BJ (cell line): ENCODE results near the gene WFS1. TPM values are rescaled to one million over a fixed set of nuclear protein-coding genes. Genes with fewer than 3 reads are reported as not detected.

Experiments used
- CTCF ChIA-PET: fragments of 350-600 bp; formaldehyde crosslinking; extraction: SDS; loops from one replicate; lab custom pipeline; 2021; ENCODE audit warnings: antibody characterized with exemption, inconsistent platforms; lab: Yijun Ruan, JAX
- POLR2A ChIA-PET: fragments of 300-600 bp; sonication (Branson Sonifier 250); formaldehyde crosslinking; extraction: SDS; loops from one replicate; lab custom pipeline; 2021; ENCODE audit warnings: antibody characterized with exemption; lab: Charles Lee
- DNase-seq: peaks from one replicate; pipeline ENCODE4 v3.0.0-alpha.2; 2011; ENCODE audit warnings: low read depth
- H3K27me3 ChIP-seq: 2 replicates; pipeline ENCODE4 v1.6.0; 2011; ENCODE audit warnings: low read length; ENCODE audit not compliant: control insufficient read depth, insufficient read depth
- H3K36me3 ChIP-seq: 2 replicates; pipeline ENCODE4 v1.5.1; 2011; ENCODE audit warnings: low read length; ENCODE audit not compliant: control insufficient read depth, insufficient read depth
- H3K4me3 ChIP-seq: 2 replicates; pipeline ENCODE4 v1.5.1; 2011; ENCODE audit warnings: low read depth, mild to moderate bottlenecking, control low read depth, low read length
- CTCF ChIP-seq: IDR thresholded peaks from 2 replicates; pipeline ENCODE4 v1.5.1; 2011; ENCODE audit warnings: low read depth, mild to moderate bottlenecking, control low read depth, inconsistent platforms, low read length, moderate library complexity; ENCODE audit not compliant: insufficient read depth
- polyA plus RNA-seq: library from polyadenylated mRNA; depleted of rRNA; stranded (reverse); fragments of >200 nt; gene quantifications from 2 replicates; pipeline ENCODE4 v1.2.3, GENCODE V29; 2011

The WFS1 gene
- polyA plus RNA-seq, 1 experiment, result 66.4 TPM

- ChIA-PET POLR2A (no interaction called here), CTCF (interaction anchor here (0.9 to 2.3 kb wide), 5 partner anchors 12 to 69 kb away, joined by 3 to 10 read pairs (median 7); partner anchors contain the start of gene WFS1)
- no peak for DNase-seq
- Histone ChIP-seq H3K4me3 (no peak overlapping the region), H3K27me3 (peaks cover 4% of the 10 kb centered on the region), H3K36me3 (no peaks in the 10 kb centered on the region)
- no peak for TF ChIP-seq CTCF
These were observed 50.0 kb downstream of the WFS1 start for GRCh38 chr4:6319530-6320150.

- CTCF ChIA-PET, result interaction anchor here (0.9 to 2.3 kb wide), 5 partner anchors 11 to 70 kb away, joined by 3 to 10 read pairs (median 7); partner anchors contain the start of gene WFS1
- Histone ChIP-seq H3K4me3 (no peak overlapping the region), H3K36me3 (no peaks in the 10 kb centered on the region), H3K27me3 (peaks cover 5% of the 10 kb centered on the region)
- no peak for DNase-seq
- no peak for TF ChIP-seq CTCF
- POLR2A ChIA-PET, result no interaction called here
These were observed 51.0 kb downstream of the WFS1 start for GRCh38 chr4:6320663-6321062.

GRCh38 chr4:6321361-6321760 lies 51.7 kb downstream of the WFS1 start:
- Histone ChIP-seq H3K36me3 (no peaks in the 10 kb centered on the region), H3K27me3 (peaks cover 5% of the 10 kb centered on the region), H3K4me3 (no peak overlapping the region)
- no peak for DNase-seq
- ChIA-PET POLR2A (no interaction called here), CTCF (interaction anchor here (2.3 to 3.0 kb wide), 3 partner anchors 11 to 57 kb away, joined by 7 to 15 read pairs (median 9); no protein-coding TSS in a partner anchor)
- TF ChIP-seq CTCF, result no peak

- Histone ChIP-seq H3K4me3 (no peak overlapping the region), H3K27me3 (peaks cover 5% of the 10 kb centered on the region), H3K36me3 (no peaks in the 10 kb centered on the region)
- no peak for TF ChIP-seq CTCF
- POLR2A ChIA-PET, result no interaction called here
- CTCF ChIA-PET, result interaction anchor here (2.3 to 14.2 kb wide), 4 partner anchors 10 to 71 kb away, joined by 9 to 496 read pairs (median 199); partner anchors contain the start of gene WFS1
- no peak for DNase-seq
These were observed 52.6 kb downstream of the WFS1 start for GRCh38 chr4:6322067-6322760.
